Gastrocnemius medialis (tissue), 4 donors: Measurements from ENCODE around the gene PTPRJ. TPM values are rescaled to one million over a fixed set of nuclear protein-coding genes. Genes with fewer than 3 reads are reported as not detected.

Experiments
- ATAC-seq, 2 donors: fragments of 150-250 bp; one replicate each; pipeline ENCODE4 v1.9.1; 2016
- DNase-seq, 2 donors: peaks; one replicate each; pipeline ENCODE4 v3.0.0-alpha.2; 2019
- H3K27ac ChIP-seq, 4 donors: fragments of 200-600 bp; sonication (generic); 1 replicate in 1 of 4; 2 replicates in 3 of 4; pipeline ENCODE4 v1.5.1; 2016 to 2018; ENCODE audit warnings: mild to moderate bottlenecking in 2 of 4, moderate library complexity in 1 of 4
- H3K27me3 ChIP-seq, 3 donors: fragments of 200-600 bp; sonication (generic) in 2 of 3; 1 replicate in 1 of 3; 2 replicates in 2 of 3; pipeline versions ENCODE4 v1.5.1 to v1.6.0; 2016 to 2019; ENCODE audit warnings: mild to moderate bottlenecking in 1 of 3, moderate library complexity in 1 of 3
- H3K36me3 ChIP-seq, 2 donors: fragments of 200-600 bp; sonication (generic) in 1 of 2; one replicate each; pipeline ENCODE4 v1.5.1; 2017 to 2018
- H3K4me1 ChIP-seq, 2 donors: fragments of 200-600 bp; sonication (generic) in 1 of 2; one replicate each; pipeline ENCODE4 v1.5.1; 2016 to 2017; ENCODE audit warnings: mild to moderate bottlenecking in 2 of 2
- H3K4me3 ChIP-seq, 4 donors: fragments of 200-600 bp; sonication (generic) in 3 of 4; 1 replicate in 1 of 4; 2 replicates in 3 of 4; pipeline ENCODE4 v1.5.1; 2016 to 2019; ENCODE audit warnings: mild to moderate bottlenecking in 2 of 4
- H3K9me3 ChIP-seq, 3 donors: fragments of 200-600 bp; sonication (generic) in 2 of 3; 1 replicate in 1 of 3; 2 replicates in 2 of 3; pipeline ENCODE4 v1.5.1; 2016 to 2019
- POLR2A ChIP-seq, 2 donors: fragments of 450-650 bp; IDR thresholded peaks; one replicate each; pipeline ENCODE4 v1.6.1; 2017; ENCODE audit warnings: antibody characterized with exemption in 2 of 2, mild to moderate bottlenecking in 2 of 2, moderate library complexity in 2 of 2
- in situ Hi-C, 4 donors: fragments of 200-750 bp; cut with MboI; loops; one replicate each; pipeline versions ENCODE4 v1.15.0 to v1.8.0; 2017; ENCODE audit warnings: low sequenced_read_pairs in 4 of 4
- intact Hi-C: fragments of 100-400 bp; cut with DNase I; formaldehyde crosslinking; loops from one replicate; pipeline ENCODE4 v1.15.1; 2023; ENCODE audit warnings: low total_unique reads
- total RNA-seq, 4 donors: library from RNA; depleted of rRNA; stranded (reverse); fragments of >200 nt; gene quantifications; one replicate each; pipeline versions ENCODE4 v1.1.0 to v1.2.3, GENCODE V29; 2016
- TF ChIP-seq, protein P1 (sequence below), 5 experiments: fragments of 450-650 bp in 3 of 5; fragments of 200-600 bp in 2 of 5; sonication (generic) in 2 of 5; IDR thresholded peaks in 4 of 5; conservative IDR thresholded peaks in 1 of 5; 1 replicate in 4 of 5; 2 replicates in 1 of 5; pipeline ENCODE4 v1.5.1; 2016 to 2019; ENCODE audit warnings: antibody characterized with exemption in 5 of 5, mild to moderate bottlenecking in 3 of 5, moderate library complexity in 3 of 5

The PTPRJ gene
- total RNA-seq, 4 donors from 2014 or later: 5.4 to 9.0 (median 5.6) TPM

DNA sequence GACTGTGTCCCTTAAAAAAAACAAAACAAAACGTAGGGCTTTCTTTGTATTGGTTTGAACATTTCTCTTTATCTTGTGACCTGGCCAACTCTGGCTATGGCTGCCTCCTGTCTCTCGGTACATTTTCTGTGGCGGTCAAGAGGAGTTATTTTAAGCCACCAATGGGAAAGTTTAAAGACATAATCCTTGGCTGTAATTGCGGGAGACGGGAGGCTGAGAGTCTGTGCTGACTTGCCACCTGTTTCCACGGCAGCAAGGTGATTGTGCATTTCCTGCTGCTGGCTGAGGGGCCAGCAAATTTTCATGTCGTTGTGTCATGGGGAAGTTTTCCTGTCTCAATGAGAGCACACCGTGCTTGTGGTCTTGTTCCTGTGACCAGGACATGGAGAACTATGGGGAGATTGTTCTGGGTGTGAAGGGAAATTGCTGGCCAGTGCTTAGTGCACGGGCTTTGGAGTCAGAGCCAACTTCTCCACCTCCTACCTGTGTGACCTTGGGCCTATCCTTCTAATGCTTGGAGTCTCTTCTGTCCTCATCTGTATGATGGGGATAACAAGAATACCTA lies 11.0 kb downstream of the PTPRJ start:
- ATAC-seq (peak; percentile 87 to 89), DNase-seq (peak; percentile 65 to 87)
- Histone ChIP-seq H3K4me1 (peaks cover 11 to 26% of the 10 kb centered on the region in 2 donors), H3K4me3 (peak overlapping the region; percentile 2 to 28 (median 13)), H3K27me3 (no peaks in the 10 kb centered on the region), H3K36me3 (no peaks in the 10 kb centered on the region), H3K27ac (peak overlapping the region; percentile 75 to 95 (median 87)), H3K9me3 (no peaks in the 10 kb centered on the region)
- intact Hi-C loops: loop anchor here (2.0 kb wide), 1 partner anchor 43 kb away; no protein-coding TSS in a partner anchor
- in situ Hi-C loops: loop anchor here in 1 of 4 donors (5.0 kb wide), 1 partner anchor 41 kb away; no protein-coding TSS in a partner anchor
- peak; percentile 32 for TF ChIP-seq POLR2A (IDR thresholded peaks at IDR 0.05)
- TF ChIP-seq, protein P1, sequence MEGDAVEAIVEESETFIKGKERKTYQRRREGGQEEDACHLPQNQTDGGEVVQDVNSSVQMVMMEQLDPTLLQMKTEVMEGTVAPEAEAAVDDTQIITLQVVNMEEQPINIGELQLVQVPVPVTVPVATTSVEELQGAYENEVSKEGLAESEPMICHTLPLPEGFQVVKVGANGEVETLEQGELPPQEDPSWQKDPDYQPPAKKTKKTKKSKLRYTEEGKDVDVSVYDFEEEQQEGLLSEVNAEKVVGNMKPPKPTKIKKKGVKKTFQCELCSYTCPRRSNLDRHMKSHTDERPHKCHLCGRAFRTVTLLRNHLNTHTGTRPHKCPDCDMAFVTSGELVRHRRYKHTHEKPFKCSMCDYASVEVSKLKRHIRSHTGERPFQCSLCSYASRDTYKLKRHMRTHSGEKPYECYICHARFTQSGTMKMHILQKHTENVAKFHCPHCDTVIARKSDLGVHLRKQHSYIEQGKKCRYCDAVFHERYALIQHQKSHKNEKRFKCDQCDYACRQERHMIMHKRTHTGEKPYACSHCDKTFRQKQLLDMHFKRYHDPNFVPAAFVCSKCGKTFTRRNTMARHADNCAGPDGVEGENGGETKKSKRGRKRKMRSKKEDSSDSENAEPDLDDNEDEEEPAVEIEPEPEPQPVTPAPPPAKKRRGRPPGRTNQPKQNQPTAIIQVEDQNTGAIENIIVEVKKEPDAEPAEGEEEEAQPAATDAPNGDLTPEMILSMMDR (IDR thresholded peaks at IDR 0.05 in 4 of 5, conservative IDR thresholded peaks at IDR 0.05 in 1 of 5): no peak

DNA sequence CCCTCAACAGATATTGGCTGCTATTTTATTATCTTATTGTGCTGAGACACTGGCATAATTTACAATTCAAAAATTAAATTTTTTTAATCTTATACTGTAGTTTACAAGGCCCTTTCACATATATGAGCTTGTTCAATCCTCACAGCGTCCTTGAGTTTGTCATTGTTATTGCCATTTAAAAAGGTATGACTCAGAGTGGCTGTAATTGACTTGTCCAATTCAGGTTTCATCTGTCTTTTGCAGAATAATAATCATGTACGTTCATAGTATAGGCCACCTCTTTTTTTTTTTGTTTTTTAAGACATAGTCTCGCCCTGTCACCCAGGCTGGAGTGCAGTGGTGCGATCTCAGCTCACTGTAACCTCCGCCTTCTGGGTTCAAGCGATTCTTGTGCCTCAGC lies 11.5 kb downstream of the PTPRJ start:
- Histone ChIP-seq H3K4me3 (no peak overlapping the region), H3K36me3 (no peaks in the 10 kb centered on the region), H3K27me3 (no peaks in the 10 kb centered on the region), H3K9me3 (no peaks in the 10 kb centered on the region), H3K4me1 (peaks cover 11 to 26% of the 10 kb centered on the region in 2 donors), H3K27ac (peak overlapping the region; percentile 75 to 95 (median 87))
- ATAC-seq: peak in 1 of 2 donors; percentile 20
- intact Hi-C loops: loop anchor here (2.0 kb wide), 1 partner anchor 43 kb away; no protein-coding TSS in a partner anchor
- DNase-seq: no peak
- in situ Hi-C loops: loop anchor here in 1 of 4 donors (5.0 kb wide), 1 partner anchor 40 kb away; no protein-coding TSS in a partner anchor
- no peak for TF ChIP-seq POLR2A (IDR thresholded peaks at IDR 0.05)
- TF ChIP-seq, protein P1 (IDR thresholded peaks at IDR 0.05 in 4 of 5, conservative IDR thresholded peaks at IDR 0.05 in 1 of 5): no peak

DNA sequence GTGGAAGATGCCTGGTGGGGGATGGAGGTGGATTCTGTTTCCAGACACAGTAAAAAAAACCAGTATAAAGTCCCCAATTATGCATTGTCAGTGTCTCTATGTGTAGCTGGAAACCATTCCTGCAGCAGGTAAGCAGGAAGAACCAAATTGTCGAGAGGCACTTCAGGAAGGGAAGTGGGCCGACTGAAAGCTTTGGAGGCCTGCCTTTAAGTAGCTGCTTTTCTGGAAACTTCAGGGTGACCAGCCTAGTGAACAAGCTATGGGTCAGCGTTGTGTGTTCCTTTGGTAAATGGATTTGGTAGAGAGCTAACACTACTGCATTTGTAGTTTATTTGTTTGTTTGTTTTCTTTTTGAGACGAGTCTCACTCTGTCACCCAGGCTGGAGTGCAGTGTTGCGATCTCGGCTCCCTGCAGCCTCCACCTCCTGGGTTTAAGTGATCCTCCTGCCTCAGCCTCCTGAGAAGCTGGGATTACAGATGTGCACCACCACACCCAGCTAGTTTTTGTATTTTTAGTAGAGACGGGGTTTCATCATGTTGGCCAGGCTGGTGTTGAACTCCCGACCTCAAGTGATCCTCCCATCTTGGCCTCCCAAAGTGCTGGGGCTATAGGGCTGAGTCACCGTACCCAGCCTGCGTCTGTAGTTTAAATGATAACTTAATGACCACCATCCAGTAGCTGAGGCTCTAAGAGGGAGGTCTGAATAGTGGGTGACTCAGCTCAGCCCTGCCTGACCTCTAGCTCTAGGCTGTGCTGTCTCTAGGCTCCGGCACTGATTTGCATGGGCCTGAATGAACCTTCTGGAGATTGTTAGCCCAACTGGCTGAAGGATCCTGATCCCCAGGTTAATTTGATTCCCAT lies 12.8 kb downstream of the PTPRJ start:
- intact Hi-C loops (no loop called here), in situ Hi-C loops (loop anchor here in 1 of 4 donors (5.0 kb wide), 1 partner anchor 39 kb away; no protein-coding TSS in a partner anchor)
- ATAC-seq: no peak
- H3K9me3 ChIP-seq: no peaks in the 10 kb centered on the region
- H3K4me3 ChIP-seq: no peak overlapping the region
- no peak for DNase-seq
- H3K4me1 ChIP-seq: peaks cover 11 to 19% of the 10 kb centered on the region in 2 donors
- peak overlapping the region; percentile 42 to 95 (median 87) for H3K27ac ChIP-seq
- no peaks in the 10 kb centered on the region for H3K27me3 ChIP-seq
- H3K36me3 ChIP-seq: no peaks in the 10 kb centered on the region
- TF ChIP-seq, protein P1 (IDR thresholded peaks at IDR 0.05 in 4 of 5, conservative IDR thresholded peaks at IDR 0.05 in 1 of 5): no peak
- no peak for TF ChIP-seq POLR2A (IDR thresholded peaks at IDR 0.05)

DNA sequence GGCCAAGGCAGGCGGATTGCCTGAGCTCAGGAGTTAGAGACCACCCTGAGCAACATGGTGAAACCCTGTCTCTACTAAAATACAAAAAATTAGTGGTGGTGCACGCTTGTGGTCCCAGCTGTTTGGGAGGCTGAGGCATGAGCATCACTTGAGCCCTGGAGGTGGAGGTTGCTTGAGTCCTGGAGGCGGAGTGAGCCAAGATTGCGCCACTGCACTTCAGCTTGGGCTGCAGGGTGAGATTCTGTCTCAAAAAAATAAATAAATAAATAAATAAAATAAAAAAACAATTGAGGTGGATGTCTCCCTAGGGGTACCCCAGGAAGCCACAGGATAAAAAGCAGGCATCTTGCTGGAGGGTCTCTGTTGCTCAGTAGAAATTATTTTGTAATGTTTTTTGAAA lies 14.1 kb downstream of the PTPRJ start:
- in situ Hi-C loops (loop anchor here in 1 of 4 donors (5.0 kb wide), 1 partner anchor 38 kb away; no protein-coding TSS in a partner anchor), intact Hi-C loops (no loop called here)
- no peak for DNase-seq
- peaks cover 11 to 19% of the 10 kb centered on the region in 2 donors for H3K4me1 ChIP-seq
- no peaks in the 10 kb centered on the region for H3K36me3 ChIP-seq
- H3K4me3 ChIP-seq: no peak overlapping the region
- no peak for ATAC-seq
- no peak overlapping the region for H3K27ac ChIP-seq
- H3K27me3 ChIP-seq: no peaks in the 10 kb centered on the region
- no peak for TF ChIP-seq POLR2A (IDR thresholded peaks at IDR 0.05)
- H3K9me3 ChIP-seq: no peaks in the 10 kb centered on the region

DNA sequence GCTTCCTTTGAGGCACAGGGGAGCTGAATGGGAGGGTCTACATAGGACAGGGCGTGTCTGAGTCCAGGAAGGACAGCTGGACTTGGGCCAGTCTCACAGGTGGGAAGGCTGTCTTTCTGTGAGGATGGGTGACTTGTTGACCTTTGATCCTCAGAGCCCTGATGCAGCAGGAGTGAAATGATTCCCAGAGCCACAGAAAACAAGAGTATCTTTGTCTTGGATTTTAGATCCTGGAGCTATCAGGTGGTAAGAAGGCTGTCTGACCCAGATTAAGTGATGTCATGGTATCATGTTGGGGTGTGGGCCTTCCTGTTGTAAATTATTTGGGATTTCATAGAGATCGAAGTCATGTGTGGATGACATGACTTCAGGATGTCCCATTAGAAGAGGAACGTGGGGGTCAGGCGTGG lies 15.0 kb downstream of the PTPRJ start:
- H3K27ac ChIP-seq: no peak overlapping the region
- TF ChIP-seq, protein P1 (IDR thresholded peaks at IDR 0.05 in 4 of 5, conservative IDR thresholded peaks at IDR 0.05 in 1 of 5): no peak
- no peak for TF ChIP-seq POLR2A (IDR thresholded peaks at IDR 0.05)
- ATAC-seq: no peak
- no peak for DNase-seq
- peaks cover 8 to 12% of the 10 kb centered on the region in 2 donors for H3K4me1 ChIP-seq
- H3K9me3 ChIP-seq: no peaks in the 10 kb centered on the region
- in situ Hi-C loops (no loop called here), intact Hi-C loops (no loop called here)
- no peaks in the 10 kb centered on the region for H3K36me3 ChIP-seq
- H3K4me3 ChIP-seq: no peak overlapping the region
- no peaks in the 10 kb centered on the region for H3K27me3 ChIP-seq
